ENCODE results near the gene BCO1.
"Not testable (repeated sequence)": the region's sequence is repeated elsewhere in the genome, so short reads cannot be mapped to it uniquely, and the experiment has no call there.

Gene BCO1

DNA sequence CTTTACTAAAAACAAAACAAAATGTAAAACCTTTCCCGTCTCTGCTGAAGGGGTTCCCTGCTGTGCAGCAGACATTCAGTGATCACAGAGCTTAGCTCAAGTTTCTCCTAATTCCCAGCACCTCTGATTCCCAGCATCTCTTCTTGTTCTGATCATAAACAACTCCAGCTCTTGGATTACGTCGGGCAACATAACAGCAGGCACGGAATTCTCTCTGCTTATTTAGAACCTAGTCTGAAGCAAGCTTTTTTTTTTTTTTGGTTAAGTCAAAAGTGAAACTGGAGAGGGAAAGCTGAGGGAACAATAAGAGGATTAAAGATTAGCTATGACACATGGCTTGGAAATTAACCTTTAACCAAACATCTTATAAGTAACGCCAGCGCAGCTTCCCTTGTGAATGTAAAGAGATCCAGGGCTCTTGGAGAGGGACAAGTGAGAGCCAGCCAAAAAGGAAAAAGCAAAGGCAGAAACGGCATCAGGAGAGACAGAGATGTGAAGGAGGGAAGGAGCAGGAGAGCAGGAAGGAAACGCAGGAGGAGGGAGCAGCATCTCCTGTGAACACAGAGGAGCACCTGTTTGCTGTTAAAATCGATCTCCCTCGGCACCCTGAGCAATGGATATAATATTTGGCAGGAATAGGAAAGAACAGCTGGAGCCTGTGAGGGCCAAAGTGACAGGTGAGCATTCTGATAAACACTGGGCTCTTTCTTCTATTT is at the start of gene BCO1:
Gene BCO1, plus strand, starts transcription at position 394 of the 716 bp plus-strand sequence. Its CDS starts 220 bp downstream, at position 614.
- DNase-seq = no peak

DNA sequence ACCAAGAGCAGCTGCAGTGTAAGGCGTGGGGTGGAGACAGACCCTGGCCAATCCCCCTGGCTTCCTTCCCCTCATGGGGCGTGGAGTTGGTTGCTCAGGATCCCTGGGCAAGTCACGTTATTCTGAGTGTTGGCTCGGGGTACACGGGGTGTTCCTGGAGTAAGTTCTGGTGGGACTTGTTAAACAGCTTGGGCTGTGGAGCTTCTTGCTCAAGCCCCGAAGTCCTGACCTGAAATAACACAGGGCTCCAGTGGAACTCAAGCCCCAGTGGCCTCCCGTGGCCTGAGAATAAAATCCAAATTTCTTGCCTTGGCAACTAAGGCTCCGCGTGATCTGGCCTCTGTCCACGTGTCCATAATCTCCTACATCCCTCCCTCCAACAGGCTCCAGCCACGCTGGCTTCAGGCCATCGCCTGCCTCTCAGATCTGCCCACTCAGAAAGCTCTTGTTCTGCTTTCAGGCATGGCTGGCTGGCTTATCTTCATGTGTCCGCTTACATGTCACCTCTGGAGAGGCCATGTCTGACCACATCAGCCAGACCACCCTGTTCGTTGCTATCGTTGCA is 49.3 kb upstream of the BCO1 start:
- no peak for DNase-seq

DNA sequence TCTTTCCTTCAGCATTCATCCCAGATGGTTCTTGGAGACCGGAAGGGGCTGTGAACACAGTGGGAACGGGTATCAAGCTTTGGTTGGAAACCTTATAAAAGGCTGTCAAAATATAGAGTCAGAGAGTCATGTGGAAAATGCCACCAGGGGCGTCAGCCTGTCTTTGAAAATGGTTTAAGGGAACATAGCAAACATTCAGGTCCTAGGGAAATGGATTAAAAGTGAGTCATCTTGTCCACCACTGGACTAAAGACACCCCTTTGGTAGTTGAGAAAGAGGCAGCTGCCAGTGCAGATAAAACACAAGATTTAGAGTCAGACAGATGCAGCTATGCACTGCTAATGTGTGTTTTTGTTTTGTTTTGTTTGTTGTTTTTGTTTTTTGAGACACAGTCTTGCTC is 47.8 kb upstream of the BCO1 start:
- no peak for DNase-seq

- no peak for DNase-seq
Observed at GRCh38 chr16:81195885-81196534, 42.5 kb upstream of the BCO1 start.

DNA sequence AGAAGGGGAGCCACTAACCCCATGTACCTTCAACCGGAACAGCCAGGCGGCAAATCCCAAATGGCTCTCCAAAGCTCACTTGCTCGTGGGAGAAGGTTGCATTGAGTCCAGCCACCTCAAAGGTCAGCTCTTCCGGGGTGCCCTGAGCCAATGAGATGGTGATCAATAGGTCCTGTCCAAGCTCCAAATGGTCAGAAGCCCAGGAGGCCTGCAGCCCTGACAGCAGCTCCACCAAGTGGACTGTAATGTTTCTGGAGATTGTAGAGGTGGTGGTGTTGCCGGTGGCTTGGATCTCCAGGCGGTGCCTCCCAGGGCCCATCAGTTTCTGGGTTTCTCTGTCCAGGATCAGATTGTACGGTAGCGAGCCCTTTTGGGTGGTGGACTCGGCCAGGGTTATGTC is 39.9 kb upstream of the BCO1 start:
- DNase-seq = no peak

DNA sequence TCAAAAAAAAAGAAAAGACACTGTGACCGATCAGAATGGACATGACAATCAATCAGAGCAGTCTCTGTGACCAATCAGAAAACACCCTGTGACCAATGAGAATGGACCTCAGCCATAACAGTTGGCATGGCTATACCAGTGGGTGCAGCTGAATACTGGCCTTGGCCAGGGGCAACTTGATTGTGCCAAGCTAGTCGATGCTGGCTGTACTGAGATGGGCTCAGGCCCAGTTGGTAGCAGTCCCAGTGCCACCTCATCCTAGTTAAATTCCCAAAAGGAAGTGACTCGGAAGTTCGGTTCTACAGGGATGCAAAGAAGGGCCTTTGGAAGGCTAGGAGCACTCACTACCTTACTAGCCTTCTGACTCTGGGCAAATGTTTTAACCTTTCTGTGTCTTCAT is 37.2 kb upstream of the BCO1 start:
- DNase-seq = no peak

DNA sequence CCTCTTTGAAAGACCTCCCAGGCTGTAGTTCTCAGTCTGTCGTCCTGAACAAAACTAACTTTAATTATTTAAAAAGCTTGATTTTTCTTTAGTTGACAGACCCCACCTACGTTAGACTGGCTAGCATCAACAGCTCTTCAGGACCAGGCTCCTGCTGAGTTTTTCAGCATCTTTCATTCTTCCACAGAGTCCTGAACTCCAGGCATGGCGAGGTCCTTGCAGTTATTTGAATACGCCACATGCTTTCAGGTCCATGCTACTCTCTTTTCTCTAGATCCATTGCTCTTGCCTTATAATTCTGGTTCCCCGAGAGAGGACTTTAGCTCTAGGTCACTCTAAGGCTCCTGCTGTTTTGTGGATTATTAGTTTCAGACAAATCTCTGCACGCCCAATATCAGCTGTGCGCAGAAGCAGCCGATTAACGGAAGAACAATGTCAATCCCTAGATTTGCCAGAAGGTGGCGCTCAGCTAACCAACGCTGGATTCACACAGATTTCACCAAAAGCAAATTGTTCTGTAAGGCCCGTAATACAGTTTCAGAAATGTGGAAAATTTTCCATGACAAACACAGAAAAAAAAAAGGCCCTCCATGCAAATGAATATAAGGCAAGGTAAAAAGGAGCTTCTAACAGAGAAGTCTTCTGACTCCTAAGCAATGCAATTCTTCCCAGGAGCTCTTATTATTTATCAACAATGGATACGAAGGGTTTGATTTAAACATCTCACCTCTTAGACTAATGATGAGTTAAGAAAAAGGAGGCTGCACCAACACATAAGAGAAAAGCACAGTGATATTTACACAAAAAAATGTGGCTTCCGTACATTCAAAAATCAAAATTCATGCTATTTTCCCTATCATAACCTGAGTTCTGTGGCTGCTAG is 33.5 kb upstream of the BCO1 start:
- no peak for DNase-seq

GRCh38 chr16:81207076-81207475 is 31.4 kb upstream of the BCO1 start:
- DNase-seq = no peak

DNA sequence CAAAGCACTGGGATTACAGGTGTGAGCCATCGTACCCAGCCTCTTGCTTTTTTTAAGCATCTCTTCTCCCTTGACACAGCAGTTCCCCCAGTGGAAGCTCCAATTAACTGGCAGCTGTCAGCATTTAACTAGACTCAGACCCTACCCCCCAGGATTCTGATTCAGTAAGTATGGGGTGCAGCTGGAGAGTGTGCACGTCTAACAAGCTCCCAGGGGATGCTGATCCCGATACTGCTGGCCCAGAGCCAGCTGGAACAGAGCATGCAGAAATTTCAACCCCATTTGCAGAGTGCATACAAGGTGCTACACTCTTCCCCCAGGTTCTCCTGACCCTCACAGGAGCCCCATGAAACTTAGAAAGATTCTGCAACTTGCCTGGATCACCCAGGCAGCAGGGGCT is 27.7 kb upstream of the BCO1 start:
- no peak for DNase-seq

DNA sequence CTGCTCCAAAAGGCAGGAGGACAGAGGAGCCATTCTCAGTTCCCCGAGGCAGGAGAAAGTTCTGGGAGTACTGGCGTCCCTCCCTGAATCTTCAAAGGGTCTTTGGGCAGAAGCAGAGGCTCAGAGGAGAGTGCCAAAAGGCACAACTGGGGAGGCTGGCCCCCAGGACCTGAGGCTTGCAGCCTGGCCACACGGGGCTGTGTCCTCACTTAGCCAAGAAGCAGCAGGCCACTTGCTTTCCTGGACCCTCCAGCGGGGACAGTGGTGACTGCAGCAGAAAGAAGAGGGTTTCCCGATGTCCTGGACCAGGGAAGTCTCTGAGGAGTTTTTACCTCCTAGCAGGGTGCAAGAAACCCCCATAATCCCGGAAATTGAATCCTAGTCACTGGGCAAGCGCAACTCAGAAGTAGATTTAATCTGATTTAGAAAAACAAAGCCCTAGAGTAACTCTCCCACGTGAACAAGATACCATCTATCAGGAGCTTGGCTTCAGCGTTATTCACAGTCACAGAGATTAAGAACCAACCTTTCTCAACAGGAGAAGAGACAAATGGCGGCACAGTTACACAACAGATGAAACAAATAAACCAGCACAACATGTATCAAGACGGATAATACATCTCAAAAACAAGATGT is 25.5 kb upstream of the BCO1 start:
- DNase-seq = no peak

GRCh38 chr16:81214745-81215166 is 23.7 kb upstream of the BCO1 start:
- DNase-seq = no peak

- no peak for DNase-seq
Observed at GRCh38 chr16:81216114-81216513, 22.4 kb upstream of the BCO1 start.

DNA sequence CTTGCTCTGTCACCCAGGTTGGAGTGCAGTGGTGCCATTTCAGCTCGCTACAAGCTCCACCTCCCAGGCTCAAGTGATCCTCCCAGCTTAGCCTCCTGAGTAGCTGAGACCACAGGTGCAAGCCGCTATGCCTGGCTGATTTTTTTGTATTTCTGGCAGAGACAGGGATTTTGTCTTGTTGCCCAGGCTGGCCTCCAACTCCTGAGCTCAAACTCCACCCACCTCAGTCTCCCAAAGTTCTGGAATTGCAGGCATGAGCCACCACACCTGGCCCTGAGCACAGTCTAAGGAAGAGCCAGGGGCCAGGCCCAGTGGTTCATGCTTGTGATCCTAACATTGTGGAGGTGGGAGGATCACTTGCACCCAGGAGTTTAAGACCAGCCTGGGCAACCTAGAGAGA is 21.8 kb upstream of the BCO1 start:
- no peak for DNase-seq

GRCh38 chr16:81219151-81219550 is 19.3 kb upstream of the BCO1 start:
- DNase-seq = no peak

GRCh38 chr16:81220349-81220748 is 18.1 kb upstream of the BCO1 start:
- no peak for DNase-seq

GRCh38 chr16:81221731-81222130 is 16.8 kb upstream of the BCO1 start:
- no peak for DNase-seq

- DNase-seq = no peak
Observed at GRCh38 chr16:81224824-81225223, 13.7 kb upstream of the BCO1 start.

DNA sequence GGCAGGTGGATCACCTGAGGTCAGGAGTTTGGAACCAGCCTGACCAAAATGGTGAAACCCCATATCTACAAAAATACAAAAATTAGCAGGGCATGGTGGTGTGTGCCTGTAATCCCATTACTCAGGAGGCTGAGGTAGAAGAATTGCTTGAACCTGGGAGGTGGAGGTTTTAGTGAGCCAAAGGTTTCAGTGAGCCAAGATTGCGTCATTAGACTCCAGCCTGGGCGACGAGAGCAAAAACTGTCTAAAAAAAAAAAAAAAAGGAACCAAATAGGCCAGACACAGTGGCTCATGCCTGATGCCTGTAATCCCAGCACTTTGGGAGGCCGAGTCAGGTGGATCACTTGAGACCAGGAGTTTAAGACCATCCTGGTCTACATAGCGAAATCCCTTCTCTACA is 12.8 kb upstream of the BCO1 start:
- not testable (repeated sequence) for DNase-seq

GRCh38 chr16:81227785-81228184 is 10.7 kb upstream of the BCO1 start:
- no peak for DNase-seq

DNA sequence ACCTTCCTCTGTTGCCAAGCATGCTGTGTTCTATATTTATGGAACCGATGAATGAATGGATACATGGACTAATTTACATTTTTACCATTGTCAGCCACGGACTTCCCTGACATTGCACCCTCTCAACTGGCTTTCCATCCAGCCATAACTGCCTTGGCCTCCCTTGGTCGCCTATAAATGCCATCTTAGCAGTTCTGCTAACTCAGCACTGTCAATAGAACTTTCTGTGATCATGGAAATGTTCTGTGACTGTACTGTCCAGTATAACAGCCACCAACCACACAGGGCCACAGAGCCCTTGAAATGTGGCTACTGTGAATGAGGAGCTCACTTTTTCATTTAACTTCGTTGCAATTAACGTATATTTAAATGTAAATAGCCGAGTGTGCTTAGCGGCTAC is 8.7 kb upstream of the BCO1 start:
- DNase-seq = no peak

DNA sequence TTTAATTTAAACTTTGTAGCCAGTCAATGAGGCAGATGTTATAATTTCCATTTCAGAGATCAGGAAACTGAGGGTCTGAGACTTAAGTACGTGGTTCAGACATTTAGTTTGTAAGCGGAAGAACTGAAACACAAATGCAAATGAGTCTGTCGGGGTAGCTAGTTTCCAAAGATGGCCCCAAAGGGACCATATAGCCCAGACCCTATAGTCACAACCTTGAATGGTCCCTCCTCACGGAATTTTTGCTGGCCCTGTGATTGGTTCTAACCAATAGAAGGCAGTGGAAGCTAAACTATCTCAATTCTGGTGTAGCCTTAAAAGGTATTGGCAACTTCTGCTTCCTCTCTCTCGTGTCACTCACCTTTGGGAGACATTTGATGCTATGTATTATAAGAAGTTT is 7.5 kb upstream of the BCO1 start:
- no peak for DNase-seq

GRCh38 chr16:81232740-81233367 is 5.6 kb upstream of the BCO1 start:
- no peak for DNase-seq

All from NCI-H446 treated with DMSO at 0.1 percent for 48 hours (cell line).